B cell (primary cell): ENCODE results near the gene ARID3A. TPM values are rescaled to one million over a fixed set of nuclear protein-coding genes. Genes with fewer than 3 reads are reported as not detected.
A peak's percentile ranks its signal among the peaks of the same experiment; 100 is the strongest.

Experiments used
- ATAC-seq: fragments of 200-7000 bp; cut with Tn5 transposase; one replicate; pipeline ENCODE4 v1.10.0; 2021; ENCODE audit warnings: low read depth, mild to moderate bottlenecking, moderate number of reproducible peaks, moderate library complexity
- CTCF ChIA-PET: fragments of 350-600 bp; sonication (Branson Sonifier 250); formaldehyde crosslinking; loops from one replicate; lab custom pipeline; 2021; ENCODE audit warnings: antibody characterized with exemption, inconsistent platforms; lab: Charles Lee
- POLR2A ChIA-PET: fragments of 350-600 bp; sonication (Branson Sonifier 250); formaldehyde crosslinking; loops from one replicate; lab custom pipeline; 2021; ENCODE audit warnings: antibody characterized with exemption; lab: Charles Lee
- DNase-seq: peaks from one replicate; pipeline ENCODE4 v3.0.0; 2013
- H2AFZ ChIP-seq: 2 replicates; pipeline ENCODE4 v1.6.1; 2012; ENCODE audit warnings: mild to moderate bottlenecking, low read depth, low read length; ENCODE audit not compliant: insufficient read depth, poor library complexity, severe bottlenecking
- H3K27ac ChIP-seq, 2 donors: 1 replicate in 1 of 2; 2 replicates in 1 of 2; pipeline ENCODE4 v1.5.1; 2012 to 2013; ENCODE audit warnings: low read length in 2 of 2, mild to moderate bottlenecking in 2 of 2, moderate library complexity in 1 of 2
- H3K27me3 ChIP-seq, 4 experiments: fragments of 200-600 bp in 1 of 4; sonication (generic) in 1 of 4; replicated peaks in 1 of 4; 1 replicate in 2 of 4; 2 replicates in 2 of 4; pipeline versions ENCODE4 v1.6.1 to v1.7.0; 2013 to 2016; ENCODE audit warnings: low read length in 3 of 4, mild to moderate bottlenecking in 2 of 4, mixed read lengths in 1 of 4, moderate library complexity in 1 of 4; ENCODE audit not compliant: insufficient read depth in 4 of 4, control insufficient read depth in 3 of 4; ENCODE audit errors: control extremely low read depth in 1 of 4
- H3K36me3 ChIP-seq, 2 experiments: replicated peaks in 1 of 2; 1 replicate in 1 of 2; 2 replicates in 1 of 2; pipeline versions ENCODE4 v1.6.1 to v1.7.1; 2013; ENCODE audit warnings: low read length in 1 of 2; ENCODE audit not compliant: insufficient read depth in 2 of 2, control insufficient read depth in 1 of 2; ENCODE audit errors: control extremely low read depth in 1 of 2, extremely low read depth in 1 of 2
- H3K4me1 ChIP-seq, 2 donors: fragments of 200-600 bp in 1 of 2; sonication (generic) in 1 of 2; 1 replicate in 1 of 2; 2 replicates in 1 of 2; pipeline versions ENCODE4 v1.5.1 to v1.6.1; 2013 to 2017; ENCODE audit warnings: low read length in 2 of 2; ENCODE audit not compliant: control insufficient read depth in 2 of 2, insufficient read depth in 2 of 2
- H3K4me2 ChIP-seq: replicated peaks from 2 replicates; pipeline ENCODE3; 2012; ENCODE audit warnings: mild to moderate bottlenecking, low read depth, low read length; ENCODE audit not compliant: poor library complexity, severe bottlenecking
- H3K4me3 ChIP-seq, 5 experiments: fragments of 200-600 bp in 1 of 5; sonication (generic) in 1 of 5; 1 replicate in 3 of 5; 2 replicates in 2 of 5; pipeline versions ENCODE4 v1.5.1 to v1.7.0; 2011 to 2016; ENCODE audit warnings: low read length in 4 of 5, mild to moderate bottlenecking in 4 of 5, low read depth in 2 of 5, control low read depth in 1 of 5, moderate library complexity in 1 of 5; ENCODE audit not compliant: insufficient read depth in 1 of 5; ENCODE audit errors: control extremely low read depth in 1 of 5, extremely low read depth in 1 of 5
- H3K79me2 ChIP-seq: fragments of 200-600 bp; sonication (generic); one replicate; pipeline ENCODE4 v1.6.0; 2016; ENCODE audit warnings: low read length; ENCODE audit not compliant: control insufficient read depth, insufficient read depth
- H3K9ac ChIP-seq: fragments of 200-600 bp; sonication (generic); 2 replicates; pipeline ENCODE4 v1.6.1; 2017; ENCODE audit warnings: mild to moderate bottlenecking, low read length, moderate library complexity
- H3K9me3 ChIP-seq, 3 donors: one replicate each; pipeline versions ENCODE4 v1.6.1 to v1.7.1; 2013; ENCODE audit warnings: low read length in 2 of 3; ENCODE audit not compliant: control insufficient read depth in 2 of 3, insufficient read depth in 1 of 3; ENCODE audit errors: control extremely low read depth in 1 of 3
- H4K20me1 ChIP-seq: 2 replicates; pipeline ENCODE4 v1.6.0; 2012; ENCODE audit warnings: mild to moderate bottlenecking, low read length; ENCODE audit not compliant: insufficient read depth, control insufficient read depth, poor library complexity, severe bottlenecking
- H3K27ac Mint-ChIP-seq: one replicate; pipeline ENCODE4 v1.8.0; 2021; ENCODE audit warnings: mixed read lengths
- H3K27me3 Mint-ChIP-seq: one replicate; pipeline ENCODE4 v1.8.0; 2021; ENCODE audit warnings: mixed read lengths
- H3K4me1 Mint-ChIP-seq: one replicate; pipeline ENCODE4 v1.8.0; 2021; ENCODE audit warnings: mixed read lengths
- H3K4me3 Mint-ChIP-seq: one replicate; pipeline ENCODE4 v1.8.0; 2021; ENCODE audit warnings: mixed read lengths
- H3K9me3 Mint-ChIP-seq: one replicate; pipeline ENCODE4 v1.8.0; 2022; ENCODE audit warnings: mixed read lengths; ENCODE audit not compliant: insufficient read depth
- CTCF ChIP-seq: fragments of 200-600 bp; IDR thresholded peaks from one replicate; pipeline ENCODE4 v1.8.0; 2022; ENCODE audit warnings: antibody characterized with exemption, mild to moderate bottlenecking
- EZH2 ChIP-seq: IDR thresholded peaks from 2 replicates; pipeline ENCODE4 v1.6.1; 2012; ENCODE audit warnings: borderline replicate concordance, low read depth, mild to moderate bottlenecking, moderate library complexity, low read length; ENCODE audit not compliant: insufficient read depth, poor library complexity, severe bottlenecking
- WGBS: methylation state at CpG from one replicate; pipeline ENCODE4 v1.1.5; 2013; ENCODE audit warnings: missing lambda C conversion rate; ENCODE audit not compliant: insufficient coverage; 5-methylcytosine and 5-hydroxymethylcytosine counted together
- intact Hi-C: fragments of 100-400 bp; cut with micrococcal nuclease; formaldehyde crosslinking; loops from one replicate; pipeline ENCODE4 v1.10.0; 2022
- polyA plus RNA-seq: library from polyadenylated mRNA; depleted of rRNA; stranded (reverse); fragments of >200 nt; gene quantifications from 2 replicates; pipeline ENCODE4 v1.2.3, GENCODE V29; 2012
- total RNA-seq, 2 donors: library from RNA; stranded (reverse); fragments of 120-200 nt in 1 of 2; gene quantifications; 1 replicate in 1 of 2; 2 replicates in 1 of 2; pipeline versions ENCODE4 v1.2.3 to v1.2.4, GENCODE V29; 2013 to 2022

ARID3A gene
- total and polyA plus RNA-seq, 2 donors (not counting 1 experiment from before 2014, with no cell fraction given), result 22.9 to 60.5 TPM

GRCh38 chr19:945401-946252 lies 19.8 kb downstream of the ARID3A start:
- Histone ChIP-seq H3K27me3 (no peaks in the 10 kb centered on the region), H3K4me3 (no peak overlapping the region), H3K9me3 (peaks cover 0 to 10% (median 0%) of the 10 kb centered on the region in 3 donors), H3K4me1 (peaks cover 40 to 51% of the 10 kb centered on the region in 2 donors), H3K79me2 (peaks cover 30% of the 10 kb centered on the region), H4K20me1 (peaks cover 20% of the 10 kb centered on the region), H2AFZ (no peak overlapping the region), H3K4me2 (no peak overlapping the region), H3K9ac (no peak overlapping the region), H3K36me3 (no peaks in the 10 kb centered on the region), H3K27ac (no peak overlapping the region)
- ChIA-PET POLR2A (interaction anchor here (0.6 to 0.7 kb wide), 3 partner anchors 39 to 127 kb away, joined by 3 to 9 read pairs (median 3); no protein-coding TSS in a partner anchor), CTCF (interaction anchor here (1.2 kb wide), 1 partner anchor 23 kb away, joined by 3 read pairs; no protein-coding TSS in a partner anchor)
- no peak overlapping the region for H3K4me3 Mint-ChIP-seq
- DNase-seq (no peak), ATAC-seq (no peak)
- peaks cover 48% of the 10 kb centered on the region for H3K4me1 Mint-ChIP-seq
- peak overlapping the region; percentile 65 for H3K27ac Mint-ChIP-seq
- 97% methylated on average over 29 of the region's 37 CpGs for WGBS
- H3K9me3 Mint-ChIP-seq, result no peaks in the 10 kb centered on the region
- H3K27me3 Mint-ChIP-seq, result no peaks in the 10 kb centered on the region
- TF ChIP-seq CTCF, result no peak
- no peak for TF ChIP-seq EZH2
- intact Hi-C loops, result loop anchor here (2.0 kb wide), 1 partner anchor 39 kb away; the partner anchor contains the start of gene WDR18
